HG03571 (cell line): ENCODE measurements around the gene PHACTR3.
"Not testable (repeated sequence)": the region's sequence is repeated elsewhere in the genome, so short reads cannot be mapped to it uniquely, and the experiment has no call there.

Experiments
- ATAC-seq: cut with Tn5 transposase; IDR thresholded peaks from one replicate; pipeline ENCODE4 v1.9.1; 2021; ENCODE audit not compliant: unreplicated experiment

PHACTR3 gene

GRCh38 chr20:59603781-59604541 is at the start of gene PHACTR3:
Gene PHACTR3, plus strand, starts transcription at chr20:59604540. Its CDS starts 475 bp downstream, at chr20:59605015.
- no peak for ATAC-seq

DNA sequence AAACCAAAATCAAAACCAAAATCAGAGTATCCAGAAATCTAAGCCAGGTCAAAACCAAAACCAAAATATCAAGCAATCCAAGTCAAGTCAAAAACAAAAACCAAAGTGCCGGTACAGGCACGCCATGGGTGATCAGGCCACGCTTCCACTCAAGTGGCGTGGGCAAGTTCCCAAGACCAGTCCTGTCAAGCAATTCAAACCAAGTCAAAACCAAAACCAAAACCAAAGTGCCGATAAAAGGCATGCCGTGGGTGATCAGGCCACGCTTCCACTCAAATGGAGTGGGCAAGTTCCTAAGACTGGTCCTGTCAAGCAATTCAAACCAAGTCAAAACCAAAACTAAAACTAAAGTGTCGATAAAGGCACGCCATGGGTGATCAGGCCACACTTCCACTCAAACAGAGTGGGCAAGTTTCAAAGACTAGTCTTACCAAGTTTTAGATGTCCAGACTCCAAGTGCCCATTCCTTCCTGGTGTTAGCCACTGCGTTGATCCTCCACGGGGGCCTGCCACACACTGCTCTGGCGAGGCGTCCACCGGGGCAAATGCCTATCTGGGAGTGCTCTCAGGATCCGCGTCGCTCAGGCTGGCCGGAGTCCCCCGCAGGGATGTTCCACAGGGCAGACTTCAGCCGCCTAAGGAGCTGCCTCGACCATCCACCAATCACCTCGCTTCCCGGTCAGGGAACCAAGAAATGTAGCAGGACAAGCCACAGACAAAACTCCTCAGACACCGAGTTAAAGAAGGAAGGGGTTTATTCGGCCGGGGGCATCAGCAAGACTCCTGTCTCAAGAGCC is 46.4 kb upstream of the PHACTR3 start:
- ATAC-seq = not testable (repeated sequence)

- no peak for ATAC-seq
These were observed 45.1 kb upstream of the PHACTR3 start for GRCh38 chr20:59559024-59559817.

- no peak for ATAC-seq
These were observed 44.5 kb upstream of the PHACTR3 start for GRCh38 chr20:59559863-59560262.

GRCh38 chr20:59560588-59561227 is 43.6 kb upstream of the PHACTR3 start:
- ATAC-seq = no peak

DNA sequence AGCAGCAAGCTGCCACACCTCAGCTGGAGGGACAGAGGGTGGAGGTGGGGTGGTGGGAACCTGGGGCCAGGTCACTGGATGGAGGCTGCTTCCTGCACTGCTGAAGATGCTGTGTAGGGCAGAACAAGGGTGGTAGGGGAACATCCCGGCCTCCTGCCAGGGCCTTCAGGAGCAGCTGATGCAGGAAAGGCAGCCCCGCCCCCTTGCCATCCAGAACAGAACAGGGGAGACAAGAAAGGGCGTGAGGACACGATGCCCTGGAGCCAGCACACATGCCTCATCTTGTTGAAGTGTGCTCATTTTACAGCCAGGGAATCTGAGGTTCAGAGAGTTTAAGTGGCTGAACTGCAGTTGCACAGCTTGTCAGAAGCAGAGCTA is 43.1 kb upstream of the PHACTR3 start:
- no peak for ATAC-seq

DNA sequence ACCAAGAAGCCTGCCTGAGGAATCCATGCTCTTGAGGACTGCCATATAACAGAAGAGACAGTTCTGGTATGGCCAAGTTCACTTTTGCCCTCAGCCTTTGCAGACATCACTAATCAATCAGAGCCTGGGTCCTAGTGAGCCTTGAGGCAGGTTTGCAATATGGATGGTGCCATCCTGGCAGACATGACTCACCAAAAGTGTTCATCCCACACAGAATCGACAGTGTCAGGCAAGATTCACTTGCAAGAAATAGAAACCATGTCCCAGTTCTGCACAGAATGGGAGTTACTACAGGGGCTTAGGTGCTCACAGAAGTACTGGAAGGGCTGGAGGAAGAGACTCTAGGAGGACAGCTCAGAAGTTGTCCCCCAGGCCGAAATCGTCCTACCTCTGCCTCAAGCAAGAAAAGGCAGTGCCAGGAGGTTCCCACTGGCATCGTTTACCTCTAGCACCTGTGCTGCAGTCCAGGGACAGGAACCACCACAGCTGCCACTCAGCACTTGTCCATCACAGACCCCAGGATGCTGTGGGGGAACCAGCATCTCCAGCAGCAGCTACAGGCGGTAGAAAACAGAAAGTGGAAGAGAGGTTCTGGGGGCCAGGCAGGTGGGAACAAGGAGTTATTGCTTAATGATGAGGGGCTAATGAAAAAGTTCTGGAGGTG is 42.6 kb upstream of the PHACTR3 start:
- ATAC-seq = no peak

GRCh38 chr20:59564171-59564570 is 40.2 kb upstream of the PHACTR3 start:
- ATAC-seq = no peak

DNA sequence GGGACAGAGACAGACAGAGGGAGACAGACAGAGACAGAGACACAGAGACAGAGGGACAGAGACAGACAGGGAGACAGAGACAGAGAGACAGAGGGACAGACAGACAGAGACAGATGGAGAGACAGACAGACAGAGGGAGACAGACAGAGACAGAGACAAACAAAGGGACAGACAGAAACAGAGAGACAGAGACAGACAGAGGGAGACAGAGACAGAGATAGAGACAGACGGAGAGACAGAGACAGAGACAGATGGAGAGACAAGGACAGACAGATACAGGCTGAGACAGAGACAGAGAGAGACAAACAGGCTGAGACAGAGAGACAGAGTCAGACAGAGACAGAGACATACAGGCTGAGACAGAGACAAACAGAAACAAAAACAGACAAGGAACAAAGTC is 39.4 kb upstream of the PHACTR3 start:
- ATAC-seq = no peak

- ATAC-seq = no peak
These were observed 38.4 kb upstream of the PHACTR3 start for GRCh38 chr20:59565768-59566461.

GRCh38 chr20:59566631-59567524 is 37.5 kb upstream of the PHACTR3 start:
- no peak for ATAC-seq

DNA sequence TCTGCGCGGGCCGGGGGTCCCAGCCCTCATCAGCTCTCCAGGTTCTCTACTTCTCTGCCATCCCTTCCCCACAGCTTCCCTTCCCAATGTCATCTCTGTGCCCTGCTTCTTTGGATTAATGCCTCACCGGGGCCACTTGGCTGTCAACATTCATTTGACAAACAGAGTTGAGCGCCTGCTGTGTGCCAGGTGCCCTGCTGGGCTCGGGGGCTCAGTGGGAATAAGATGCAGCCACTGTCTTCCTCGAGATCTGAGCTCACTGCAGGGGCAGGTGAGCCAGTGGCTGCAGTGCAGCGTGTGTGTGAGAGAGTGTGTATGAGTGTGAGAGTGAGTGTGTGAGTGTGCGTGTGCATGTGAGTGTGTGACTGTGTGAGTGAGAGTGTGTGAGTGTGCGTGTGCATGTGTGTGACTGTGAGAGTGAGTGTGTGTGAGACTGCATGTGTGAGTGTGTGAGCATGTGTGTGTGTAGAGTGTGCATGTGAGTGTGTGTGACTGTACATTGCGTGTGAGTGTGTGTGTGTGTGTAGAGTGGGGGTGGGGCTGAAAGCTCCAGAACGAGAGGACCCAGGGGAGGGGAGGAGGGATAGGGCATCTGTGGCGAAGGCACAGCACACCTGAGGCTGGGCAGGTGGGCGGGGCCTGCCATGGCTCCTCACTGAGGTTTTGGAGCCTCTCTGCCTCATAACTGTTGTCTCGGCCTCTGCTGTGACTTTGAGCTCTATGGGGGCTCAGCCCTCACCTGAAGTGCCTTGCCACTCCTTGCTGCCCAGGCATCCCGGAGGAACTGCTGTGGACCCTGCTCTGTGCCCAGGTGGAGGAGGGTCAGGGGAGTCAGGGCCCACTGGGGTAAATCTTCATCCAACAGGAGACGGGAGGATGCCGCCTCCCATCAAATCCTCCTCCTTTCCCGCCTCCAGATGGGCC is 36.5 kb upstream of the PHACTR3 start:
- no peak for ATAC-seq

DNA sequence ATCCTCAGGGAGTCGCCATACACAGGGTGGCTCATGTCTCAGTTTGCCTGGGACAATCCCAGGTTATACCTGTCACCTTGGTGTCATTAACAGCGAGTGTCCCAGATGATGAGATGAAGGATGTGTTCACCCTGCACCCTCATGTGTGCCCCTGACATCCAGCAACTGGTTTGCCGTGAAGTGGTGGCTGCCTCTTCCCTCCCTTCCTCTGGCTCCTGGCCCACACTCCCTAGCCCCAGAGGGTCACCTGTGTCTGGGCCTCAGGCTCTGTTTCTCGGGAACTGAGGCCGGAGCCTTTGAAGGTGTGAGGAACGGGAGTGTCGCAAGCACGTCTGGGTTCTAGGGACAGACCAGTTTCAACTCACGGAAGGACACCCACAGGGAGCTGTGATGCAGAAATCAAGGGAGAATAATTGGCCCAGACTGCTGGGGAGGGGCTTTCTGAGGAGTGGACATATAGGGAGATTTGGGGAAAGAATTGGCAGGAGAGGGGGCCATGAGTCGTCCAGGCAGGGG is 35.8 kb upstream of the PHACTR3 start:
- ATAC-seq = no peak

GRCh38 chr20:59569305-59569704 is 35.0 kb upstream of the PHACTR3 start:
- no peak for ATAC-seq

- ATAC-seq = no peak
These were observed 33.2 kb upstream of the PHACTR3 start for GRCh38 chr20:59571151-59571550.

DNA sequence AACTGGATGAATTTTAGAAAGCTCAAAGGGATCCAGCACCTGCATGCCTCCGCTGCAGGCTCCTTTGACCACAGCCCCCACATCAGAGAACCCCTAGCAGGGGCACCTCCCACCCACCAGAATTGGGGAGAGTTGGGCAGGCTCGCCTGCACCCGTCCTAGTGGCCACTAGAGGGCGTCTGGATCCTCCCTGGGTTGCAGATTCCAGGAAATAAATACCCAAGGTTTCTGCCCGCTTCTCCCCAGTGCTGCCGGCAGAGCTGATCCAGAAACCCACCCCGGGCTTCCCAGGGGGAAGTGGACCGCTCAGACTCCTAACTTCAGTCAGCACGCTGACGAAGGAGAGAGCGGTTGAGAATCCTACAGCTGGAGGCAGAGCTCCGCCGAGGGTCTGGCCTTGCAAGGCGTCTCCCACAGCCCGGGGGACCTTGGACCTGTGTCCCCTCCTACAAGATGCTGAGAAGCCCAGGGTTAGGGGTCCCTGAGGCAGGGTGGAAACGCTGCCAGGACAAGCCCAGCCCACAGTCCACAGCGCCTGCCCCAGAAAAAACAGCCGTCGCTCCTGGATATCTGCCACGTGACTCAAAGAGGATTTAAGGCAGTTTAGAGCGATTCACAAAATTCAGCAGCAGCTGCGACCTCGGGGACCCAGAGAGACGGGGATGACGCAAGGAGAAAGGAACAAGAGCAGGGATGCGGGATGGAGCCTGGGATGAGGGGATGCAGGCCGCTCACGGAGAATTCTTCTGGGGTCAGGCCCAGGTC is 32.6 kb upstream of the PHACTR3 start:
- no peak for ATAC-seq

- ATAC-seq = no peak
These were observed 31.8 kb upstream of the PHACTR3 start for GRCh38 chr20:59572515-59572914.
